HepG2 (cell line): Measurements from ENCODE around the gene PRKAG1. TPM values are rescaled to one million over a fixed set of nuclear protein-coding genes. Genes with fewer than 3 reads are reported as not detected.

ENCODE experiments used
- ATAC-seq: fragments of 200-7000 bp; cut with Tn5 transposase; 3 replicates; pipeline ENCODE4 v1.9.1; 2020; ENCODE audit warnings: mild to moderate bottlenecking, moderate library complexity
- BruUV-seq: library from RNA; stranded (reverse); fragments of 400-500 nt; replicated peaks from 2 replicates; lab custom pipeline; 2021; lab: Mats Ljungman, UMichigan
- CTCF ChIA-PET: fragments of 300-600 bp; formaldehyde crosslinking; extraction: SDS; loops from one replicate; lab custom pipeline; 2021; ENCODE audit warnings: low total read pairs, inconsistent platforms, low intra/inter-chr PET ratio; lab: Yijun Ruan, JAX
- POLR2A ChIA-PET: fragments of 350-600 bp; sonication (Branson Sonifier 250); formaldehyde crosslinking; loops from one replicate; lab custom pipeline; 2020; ENCODE audit warnings: antibody characterized with exemption, inconsistent platforms; lab: Yijun Ruan, JAX
- DNase-seq: peaks from one replicate; pipeline ENCODE4 v3.0.0-alpha.2; 2015; ENCODE audit warnings: low spot score
- FAIRE-seq: peaks from 3 replicates; lab custom pipeline; 2011; peaks lifted over from hg19 to GRCh38; lab: Jason Lieb, UNC
- H2AFZ ChIP-seq: one replicate; pipeline ENCODE4 v1.6.1; 2011; ENCODE audit warnings: low read length, inconsistent platforms
- H3K27ac ChIP-seq: fragments of 300-600 bp; 3 replicates; pipeline ENCODE4 v1.8.0; 2011; ENCODE audit warnings: mixed run types, mild to moderate bottlenecking, mixed read lengths, low read length, inconsistent platforms; ENCODE audit not compliant: insufficient read depth; ENCODE audit errors: extremely low read length
- H3K27me3 ChIP-seq, 2 experiments: fragments of 200-600 bp in 1 of 2; 2 replicates in 1 of 2; 3 replicates in 1 of 2; pipeline versions ENCODE4 v1.6.0 to v1.8.0; 2011; ENCODE audit warnings: low read length in 2 of 2, mild to moderate bottlenecking in 2 of 2, moderate library complexity in 2 of 2, inconsistent platforms in 1 of 2; ENCODE audit not compliant: insufficient read depth in 2 of 2, control insufficient read depth in 1 of 2
- H3K36me3 ChIP-seq, 2 experiments: fragments of 200-600 bp in 1 of 2; replicated peaks in 1 of 2; 2 replicates in 1 of 2; 3 replicates in 1 of 2; pipeline versions ENCODE4 v1.5.1 to v1.8.0; 2011; ENCODE audit warnings: low read length in 2 of 2, inconsistent platforms in 1 of 2; ENCODE audit not compliant: insufficient read depth in 2 of 2, control insufficient read depth in 1 of 2
- H3K4me1 ChIP-seq: 2 replicates; pipeline ENCODE4 v1.5.1; 2012; ENCODE audit warnings: low read length, inconsistent platforms; ENCODE audit not compliant: insufficient read depth
- H3K4me2 ChIP-seq: 2 replicates; pipeline ENCODE4 v1.6.0; 2011; ENCODE audit warnings: low read depth, low read length, inconsistent platforms
- H3K4me3 ChIP-seq, 3 experiments: fragments of 200-600 bp in 1 of 3; sonication (generic), shearing (Covaris generic) in 1 of 3; replicated peaks in 1 of 3; 2 replicates each; pipeline ENCODE4 v1.5.1; 2011 to 2016; ENCODE audit warnings: low read length in 3 of 3, inconsistent platforms in 2 of 3, low read depth in 2 of 3, mild to moderate bottlenecking in 2 of 3, control low read depth in 1 of 3, mixed read lengths in 1 of 3; ENCODE audit not compliant: insufficient read depth in 1 of 3
- H3K79me2 ChIP-seq: one replicate; pipeline ENCODE4 v1.6.1; 2011; ENCODE audit warnings: low read length, inconsistent platforms; ENCODE audit not compliant: insufficient read depth
- H3K9ac ChIP-seq: 2 replicates; pipeline ENCODE4 v1.6.0; 2011; ENCODE audit warnings: mild to moderate bottlenecking, low read depth, low read length, inconsistent platforms; ENCODE audit not compliant: insufficient read depth
- H3K9me3 ChIP-seq: 2 replicates; pipeline ENCODE4 v1.5.1; 2012; ENCODE audit warnings: mild to moderate bottlenecking, low read length
- H4K20me1 ChIP-seq: 2 replicates; pipeline ENCODE4 v1.6.0; 2011; ENCODE audit warnings: inconsistent platforms, mild to moderate bottlenecking, low read length, moderate library complexity; ENCODE audit not compliant: insufficient read depth
- AGO2 ChIP-seq: fragments of 200-400 bp; formaldehyde crosslinking; optimal IDR thresholded peaks from 2 replicates; pipeline ENCODE3; 2017; ENCODE audit warnings: mild to moderate bottlenecking, low read depth, low read length, moderate library complexity
- NFIB ChIP-seq: sonication (generic); formaldehyde crosslinking; IDR thresholded peaks from 2 replicates; pipeline ENCODE4 v1.9.0; 2021; ENCODE audit warnings: missing genetic modification reagents, mild to moderate bottlenecking, borderline replicate concordance
- POGZ ChIP-seq: sonication (generic); formaldehyde crosslinking; IDR thresholded peaks from 2 replicates; pipeline ENCODE4 v1.4.0; 2020; ENCODE audit warnings: mild to moderate bottlenecking, missing genetic modification reagents
- SP5 ChIP-seq: IDR thresholded peaks from 2 replicates; pipeline ENCODE4 v1.6.1; 2016; ENCODE audit warnings: low read depth, borderline replicate concordance
- ZNF138 ChIP-seq: sonication (generic); formaldehyde crosslinking; IDR thresholded peaks from 2 replicates; pipeline ENCODE4 v1.5.0; 2020; ENCODE audit warnings: mild to moderate bottlenecking, low read depth, missing genetic modification reagents
- WGBS: methylation state at CpG from one replicate; pipeline ENCODE4 v1.1.6; 2017; ENCODE audit warnings: low lambda C conversion rate; 5-methylcytosine and 5-hydroxymethylcytosine counted together
- in situ Hi-C: cut with HindIII; loops from 2 replicates; pipeline ENCODE4 v1.10.0; 2017; ENCODE audit warnings: low pct_unique_long_range_greater_than_20kb; ENCODE audit not compliant: extremely low pct_ligation_motif_present
- intact Hi-C: fragments of 100-400 bp; cut with micrococcal nuclease; formaldehyde crosslinking; loops from one replicate; pipeline ENCODE4 v1.10.0; 2022; ENCODE audit not compliant: unreplicated experiment
- polyA plus RNA-seq, 8 experiments: library from polyadenylated mRNA; depleted of rRNA in 3 of 8; stranded (reverse) in 7 of 8; unstranded in 1 of 8; fragments of >200 nt; fragmentation: Illumina TruSeq in 4 of 8; extraction: Trizol in 4 of 8; gene quantifications; 2 replicates each; pipeline versions ENCODE4 v1.2.1 to v1.2.3, GENCODE V29; 2011 to 2016; ENCODE audit warnings: low read depth in 4 of 8, missing spikeins in 1 of 8, mixed read lengths in 1 of 8; ENCODE audit not compliant: insufficient read depth in 1 of 8
- total RNA-seq, 5 experiments: library from RNA; depleted of rRNA; stranded (reverse); fragments of >200 nt; fragmentation: Illumina TruSeq; extraction: Trizol; gene quantifications; 2 replicates each; pipeline ENCODE4 v1.2.3, GENCODE V29; 2016; ENCODE audit warnings: low read depth in 1 of 5
- TF ChIP-seq, protein P1 (sequence below): sonication (generic); formaldehyde crosslinking; IDR thresholded peaks from 2 replicates; pipeline ENCODE4 v1.9.0; 2022; ENCODE audit warnings: missing genetic modification reagents, mild to moderate bottlenecking, borderline replicate concordance

PRKAG1 gene
- total and polyA plus RNA-seq, 2 of the 13 experiments (the other 11 are each of a cell fraction or from before 2014, with no cell fraction given): 26.1 to 32.8 TPM

DNA sequence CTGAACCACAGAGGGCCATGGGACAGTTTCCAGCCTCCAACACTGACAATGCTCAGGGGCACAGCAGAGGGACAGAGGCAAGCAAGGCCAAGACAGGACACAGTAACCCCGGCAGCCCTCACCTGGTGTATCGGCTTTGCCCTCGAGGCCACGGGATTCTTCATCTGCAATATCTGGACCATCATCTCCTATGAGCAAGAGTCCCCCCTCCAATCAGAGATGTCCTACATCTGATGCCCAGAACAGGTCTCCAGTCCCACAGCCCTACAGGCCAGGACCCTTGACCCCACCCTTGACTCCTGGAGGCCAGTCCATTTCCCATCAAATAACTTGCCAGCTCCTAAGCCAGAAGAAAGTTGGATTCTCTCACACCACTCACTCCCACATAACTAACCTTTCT is 24.7 kb upstream of the PRKAG1 start:
- Histone ChIP-seq H3K4me1 (no peaks in the 10 kb centered on the region), H3K9ac (no peak overlapping the region), H3K36me3 (peaks cover 58 to 96% of the 10 kb centered on the region in 2 experiments), H3K4me2 (no peak overlapping the region), H3K9me3 (no peaks in the 10 kb centered on the region), H3K27me3 (no peaks in the 10 kb centered on the region), H3K27ac (no peak overlapping the region), H2AFZ (no peak overlapping the region), H3K4me3 (no peak overlapping the region), H3K79me2 (no peaks in the 10 kb centered on the region), H4K20me1 (0 out of 2 replicates have a peak, but pooled peaks cover 3% of the 10 kb centered on the region)
- ChIA-PET CTCF (interaction anchor here (0.8 kb wide), 1 partner anchor 45 kb away, joined by 3 read pairs; no protein-coding TSS in a partner anchor), POLR2A (interaction anchor here (1.2 to 2.2 kb wide), 2 partner anchors 10 to 13 kb away, joined by 4 to 7 read pairs; no protein-coding TSS in a partner anchor)
- intact Hi-C loops: no loop called here
- DNase-seq (no peak), ATAC-seq (no peak), FAIRE-seq (no peak)
- BruUV-seq: no TSS peak
- in situ Hi-C loops: no loop called here
- 96% methylated on average over 4 of the region's 4 CpGs for WGBS
- TF ChIP-seq, protein P1, sequence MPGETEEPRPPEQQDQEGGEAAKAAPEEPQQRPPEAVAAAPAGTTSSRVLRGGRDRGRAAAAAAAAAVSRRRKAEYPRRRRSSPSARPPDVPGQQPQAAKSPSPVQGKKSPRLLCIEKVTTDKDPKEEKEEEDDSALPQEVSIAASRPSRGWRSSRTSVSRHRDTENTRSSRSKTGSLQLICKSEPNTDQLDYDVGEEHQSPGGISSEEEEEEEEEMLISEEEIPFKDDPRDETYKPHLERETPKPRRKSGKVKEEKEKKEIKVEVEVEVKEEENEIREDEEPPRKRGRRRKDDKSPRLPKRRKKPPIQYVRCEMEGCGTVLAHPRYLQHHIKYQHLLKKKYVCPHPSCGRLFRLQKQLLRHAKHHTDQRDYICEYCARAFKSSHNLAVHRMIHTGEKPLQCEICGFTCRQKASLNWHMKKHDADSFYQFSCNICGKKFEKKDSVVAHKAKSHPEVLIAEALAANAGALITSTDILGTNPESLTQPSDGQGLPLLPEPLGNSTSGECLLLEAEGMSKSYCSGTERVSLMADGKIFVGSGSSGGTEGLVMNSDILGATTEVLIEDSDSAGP (CRISPR knock-in tag): no peak
- TF ChIP-seq ZNF138 (CRISPR knock-in tag) (no peak), NFIB (CRISPR knock-in tag) (0 out of 2 replicates have a peak, but pooled peaks have one; percentile 5)

DNA sequence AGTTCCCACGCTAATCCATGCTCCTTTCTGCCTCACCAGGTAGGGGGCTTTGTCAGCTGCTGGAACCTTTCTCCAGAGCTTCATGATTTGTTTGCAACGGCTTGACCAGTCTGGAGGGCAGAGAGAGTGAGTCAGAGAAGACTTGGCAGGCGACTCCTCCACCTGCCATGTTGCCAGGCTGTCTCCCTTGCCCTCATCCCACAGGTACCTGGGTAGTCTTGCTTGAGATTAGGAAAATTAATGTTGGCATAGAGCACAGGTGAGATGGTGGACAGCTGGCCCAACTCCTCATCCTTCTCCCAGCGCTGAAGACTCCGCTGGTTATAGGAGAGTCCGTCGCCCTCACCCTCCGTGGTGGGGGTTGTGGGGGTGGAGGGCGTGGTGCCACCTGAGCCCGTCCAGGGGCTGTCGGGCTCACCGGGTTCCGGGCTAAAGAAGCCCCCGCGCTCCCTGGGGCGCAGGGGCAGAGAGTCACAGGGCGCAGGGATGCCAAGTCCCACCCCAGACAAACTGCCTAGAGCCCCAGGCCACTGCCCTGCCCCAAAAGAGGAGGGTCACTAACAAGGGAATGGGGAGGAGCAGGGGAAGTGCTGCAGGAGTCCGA is 23.4 kb upstream of the PRKAG1 start:
- ATAC-seq: no peak
- no peak for FAIRE-seq
- WGBS: 97% methylated on average over 13 of the region's 18 CpGs
- intact Hi-C loops (no loop called here), in situ Hi-C loops (no loop called here)
- no peak overlapping the region for H3K4me3 ChIP-seq
- no peaks in the 10 kb centered on the region for H3K79me2 ChIP-seq
- H3K9me3 ChIP-seq: no peaks in the 10 kb centered on the region
- H3K9ac ChIP-seq: no peak overlapping the region
- H3K36me3 ChIP-seq: peaks cover 59 to 98% of the 10 kb centered on the region in 2 experiments
- no TSS peak for BruUV-seq
- ChIA-PET POLR2A (no interaction called here), CTCF (no interaction called here)
- H4K20me1 ChIP-seq: 0 out of 2 replicates have a peak, but pooled peaks cover 3% of the 10 kb centered on the region
- no peak for DNase-seq
- H3K4me1 ChIP-seq: no peaks in the 10 kb centered on the region
- no peaks in the 10 kb centered on the region for H3K27me3 ChIP-seq
- H3K27ac ChIP-seq: no peak overlapping the region
- H3K4me2 ChIP-seq: no peak overlapping the region
- H2AFZ ChIP-seq: no peak overlapping the region
- TF ChIP-seq AGO2 (peak; percentile 24), POGZ (CRISPR knock-in tag) (no peak), SP5 (CRISPR knock-in tag) (no peak)
